ENCODE data around the gene LYSET.

Gene LYSET

GRCh38 chr14:93234798-93235197, 49.7 kb downstream of the LYSET start:
- DNase-seq (ENCODE audit: low read depth): peak; percentile 37
- no peak for TF ChIP-seq CTCF (conservative IDR thresholded peaks at IDR 0.05; ENCODE audit: low read depth, low read length)
- no peak overlapping the region for H3K4me3 ChIP-seq (ENCODE audit: low read length)
